NOMO-1 treated with dmso at 0.1 percent for 144 hours (cell line): Measurements from ENCODE around the gene CPD.

ENCODE experiments used
- DNase-seq: peaks from one replicate; lab custom pipeline; 2025; ENCODE audit not compliant: unreplicated experiment; lab: John Stamatoyannopoulos, UW

CPD gene

GRCh38 chr17:30352240-30352814, 26.4 kb upstream of the CPD start:
- DNase-seq = no peak

- DNase-seq = no peak
These were observed 24.0 kb upstream of the CPD start for GRCh38 chr17:30354701-30355100.

DNA sequence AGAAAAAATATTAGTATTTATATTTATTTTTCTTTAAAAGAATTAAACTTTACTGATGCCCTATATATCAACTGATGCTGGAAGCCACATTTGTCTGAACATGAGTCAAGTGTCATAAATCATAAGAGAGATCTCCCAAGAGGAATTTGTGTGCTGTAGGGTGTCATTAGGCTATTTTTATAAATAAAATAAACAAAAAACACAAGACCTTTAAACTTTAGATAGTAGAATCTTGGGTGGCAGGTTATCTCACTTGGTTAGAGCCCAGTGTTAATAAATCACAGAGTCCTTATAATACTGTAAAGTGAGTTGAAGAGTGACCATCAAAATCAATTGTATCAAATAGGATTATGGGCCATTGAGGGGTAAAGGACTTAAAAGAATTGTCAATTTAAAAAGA, 21.3 kb upstream of the CPD start:
- DNase-seq = no peak

DNA sequence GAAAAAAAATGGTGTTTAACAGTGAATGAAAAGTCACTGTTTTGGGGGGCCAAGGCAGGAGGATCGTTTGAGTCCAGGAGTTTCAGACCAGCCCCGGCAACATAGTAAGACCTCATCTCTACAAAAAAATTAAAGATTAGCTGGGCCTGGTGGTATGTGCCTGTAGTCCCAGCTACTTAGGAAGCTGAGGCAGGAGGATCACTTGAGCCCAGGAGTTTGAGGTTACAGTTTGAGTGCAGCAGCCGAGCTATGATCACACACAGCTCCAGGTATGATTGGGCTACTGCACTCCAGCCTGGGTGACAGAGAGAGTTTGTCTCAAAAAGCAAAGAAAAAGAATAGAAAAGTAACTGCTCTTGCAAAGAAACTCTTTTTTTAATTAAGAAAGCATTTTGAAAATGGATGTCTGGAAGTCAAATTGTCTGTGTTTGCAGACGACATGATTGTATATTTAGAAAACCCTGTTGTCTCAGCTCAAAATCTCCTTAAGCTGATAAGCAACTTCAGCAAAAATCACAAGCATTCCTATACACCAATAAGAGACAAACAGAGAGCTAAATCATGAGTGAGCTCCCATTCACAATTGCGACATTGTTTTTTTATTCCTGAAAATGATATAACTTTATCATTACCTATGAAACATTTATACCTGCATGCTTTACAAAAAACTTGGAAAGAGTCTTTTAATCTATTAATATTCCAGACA, 20.5 kb upstream of the CPD start:
- DNase-seq = no peak

- peak; percentile 72 for DNase-seq
These were observed 18.5 kb upstream of the CPD start for GRCh38 chr17:30360086-30360808.

DNA sequence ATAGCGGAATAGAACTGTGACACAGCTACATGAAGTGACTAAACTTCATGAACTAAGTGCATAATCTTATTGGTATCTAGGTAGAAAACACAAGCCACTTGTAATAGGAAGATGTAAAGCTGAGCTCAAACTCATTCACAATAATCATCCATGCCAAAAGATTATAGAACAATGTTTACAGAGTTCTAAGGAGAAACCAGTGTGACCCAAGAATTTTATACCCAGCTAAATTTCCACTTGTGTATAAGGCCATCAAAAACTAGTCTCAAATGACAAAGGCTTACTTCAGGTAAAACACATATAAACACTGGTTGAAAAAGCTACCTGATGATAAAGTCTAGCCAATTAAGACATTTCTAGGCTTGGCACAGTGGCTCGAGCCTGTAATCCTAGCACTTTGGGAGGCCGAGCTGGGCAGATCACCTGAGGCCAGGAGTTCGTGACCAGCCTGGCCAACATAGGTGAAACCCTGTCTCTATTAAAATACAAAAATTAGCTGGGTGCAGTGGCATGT, 16.9 kb upstream of the CPD start:
- no peak for DNase-seq

- DNase-seq = peak; percentile 91
These were observed 15.0 kb upstream of the CPD start for GRCh38 chr17:30363715-30364202.

GRCh38 chr17:30366536-30366935, 12.2 kb upstream of the CPD start:
- no peak for DNase-seq

DNA sequence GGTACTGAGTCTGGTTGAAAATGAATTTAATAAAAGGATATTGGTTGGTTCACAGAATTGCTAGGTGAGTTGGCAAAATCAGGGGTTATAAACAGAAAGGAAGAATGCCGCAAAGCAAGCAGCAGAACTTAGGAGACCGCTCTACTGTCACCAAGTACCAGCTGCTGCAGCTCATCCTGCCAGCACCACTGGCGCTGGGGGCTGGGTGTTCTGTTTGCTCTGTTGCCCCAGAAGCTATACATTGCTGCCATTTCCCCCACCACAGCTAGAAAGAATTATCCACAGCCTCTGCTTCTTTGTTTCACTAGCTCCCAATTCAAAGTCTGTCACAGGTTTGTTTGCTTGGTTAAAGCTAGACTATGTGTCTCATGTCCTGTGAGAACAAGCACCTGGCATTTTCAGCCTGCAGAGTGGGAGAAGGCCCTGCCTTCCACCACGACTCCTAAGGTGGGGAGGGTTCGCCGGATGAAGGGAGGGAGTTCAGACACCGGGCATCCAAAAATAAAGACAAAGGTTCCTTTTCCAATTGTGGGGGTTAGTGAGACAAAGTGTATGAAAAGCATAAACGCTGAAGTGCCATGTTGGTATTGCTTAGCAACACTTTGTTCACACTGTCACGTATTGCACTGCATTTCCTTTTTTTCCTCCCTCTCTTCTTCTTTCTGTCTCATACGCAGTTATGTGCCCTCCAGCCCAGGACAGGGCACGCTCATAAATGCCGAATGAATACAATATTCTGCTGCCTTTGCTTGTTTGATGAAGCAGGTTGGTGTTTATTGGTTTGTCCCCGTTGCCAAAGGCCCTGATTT, 9.6 kb upstream of the CPD start:
- DNase-seq = no peak

DNA sequence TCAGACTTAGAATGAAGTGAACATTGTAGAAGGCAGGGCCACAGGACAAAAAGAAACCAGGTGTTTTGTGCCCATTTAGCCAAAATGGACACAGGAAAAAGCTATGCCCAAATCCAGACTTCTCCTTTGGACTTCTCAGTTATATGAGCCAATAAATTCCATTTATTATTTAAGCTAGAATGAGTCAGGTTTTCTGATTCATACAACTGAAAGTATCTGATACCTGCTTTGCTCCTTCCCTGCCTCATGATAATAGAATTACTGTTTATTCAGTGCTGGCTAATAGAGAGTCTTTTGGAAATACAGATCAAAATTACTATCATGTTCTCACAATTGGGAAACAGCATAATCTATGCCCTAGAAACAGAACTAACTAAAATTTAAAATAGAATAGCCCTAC, 8.7 kb upstream of the CPD start:
- no peak for DNase-seq

DNA sequence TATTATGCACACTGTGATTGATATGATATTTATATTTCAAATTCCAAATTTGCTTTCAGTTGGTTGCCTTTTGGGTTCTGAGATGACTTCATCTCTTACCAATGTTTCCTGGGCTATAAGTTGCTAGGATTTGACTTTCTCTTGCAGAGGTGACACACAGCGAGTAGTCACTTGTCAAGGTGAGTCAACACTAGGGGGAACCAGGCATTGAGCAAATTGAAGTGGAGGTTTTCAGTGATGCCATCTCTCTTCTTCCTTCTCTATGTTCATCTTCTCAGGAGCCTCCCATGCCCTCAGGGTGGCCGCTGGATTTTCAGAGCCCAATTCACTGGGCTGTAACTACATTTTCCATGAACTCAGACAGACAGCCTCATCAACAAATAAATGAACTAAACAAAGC, 6.0 kb upstream of the CPD start:
- DNase-seq = no peak

GRCh38 chr17:30375661-30376060, 3.1 kb upstream of the CPD start:
- no peak for DNase-seq

- DNase-seq = no peak
These were observed 1.9 kb upstream of the CPD start for GRCh38 chr17:30376621-30377452.

DNA sequence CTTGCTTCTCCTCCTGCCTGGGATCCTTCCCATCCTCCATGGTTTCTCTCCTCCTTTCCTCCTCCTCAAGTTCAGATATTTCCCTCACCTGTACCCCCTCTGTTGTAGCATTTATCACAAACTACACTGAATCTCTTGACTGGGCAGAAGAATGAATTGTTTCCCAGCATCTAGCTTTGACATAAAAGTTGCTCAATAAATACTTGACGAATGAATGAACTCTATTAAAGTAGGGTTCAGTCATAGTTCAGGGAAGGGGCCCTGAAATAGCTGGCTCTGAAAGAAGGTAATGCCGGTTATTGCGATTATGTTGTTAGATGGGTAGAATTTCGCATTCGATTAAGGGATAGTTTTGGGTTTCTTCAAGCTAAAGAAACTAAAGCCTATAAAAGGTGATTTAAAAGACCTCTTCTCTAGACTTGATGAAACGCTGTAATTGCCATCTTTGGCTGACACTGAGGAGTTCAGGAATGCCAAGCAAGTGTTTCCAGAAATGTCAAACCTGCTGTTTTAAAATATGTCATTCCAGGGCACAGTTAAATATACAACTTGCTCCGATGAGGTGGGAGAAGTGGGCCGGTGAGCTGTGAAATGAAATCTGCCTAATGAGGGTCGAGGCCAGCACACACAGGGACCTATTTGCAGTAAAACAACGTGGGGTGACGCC, 1.0 kb upstream of the CPD start:
- no peak for DNase-seq

- no peak for DNase-seq
These were observed 394 bp upstream of the CPD start for GRCh38 chr17:30378241-30378824.

GRCh38 chr17:30379303-30379902, 676 bp downstream of the CPD start:
- DNase-seq = no peak

- no peak for DNase-seq
These were observed 1.2 kb downstream of the CPD start for GRCh38 chr17:30379903-30380381.

- no peak for DNase-seq
These were observed 2.1 kb downstream of the CPD start for GRCh38 chr17:30380643-30381339.
